ENCODE data around the gene NUDT16. TPM values are rescaled to one million over a fixed set of nuclear protein-coding genes. Genes with fewer than 3 reads are reported as not detected.

NUDT16 gene
- total RNA-seq, 3 donors from 2014 or later, result 31.7 to 45.9 (median 39.9) TPM

DNA sequence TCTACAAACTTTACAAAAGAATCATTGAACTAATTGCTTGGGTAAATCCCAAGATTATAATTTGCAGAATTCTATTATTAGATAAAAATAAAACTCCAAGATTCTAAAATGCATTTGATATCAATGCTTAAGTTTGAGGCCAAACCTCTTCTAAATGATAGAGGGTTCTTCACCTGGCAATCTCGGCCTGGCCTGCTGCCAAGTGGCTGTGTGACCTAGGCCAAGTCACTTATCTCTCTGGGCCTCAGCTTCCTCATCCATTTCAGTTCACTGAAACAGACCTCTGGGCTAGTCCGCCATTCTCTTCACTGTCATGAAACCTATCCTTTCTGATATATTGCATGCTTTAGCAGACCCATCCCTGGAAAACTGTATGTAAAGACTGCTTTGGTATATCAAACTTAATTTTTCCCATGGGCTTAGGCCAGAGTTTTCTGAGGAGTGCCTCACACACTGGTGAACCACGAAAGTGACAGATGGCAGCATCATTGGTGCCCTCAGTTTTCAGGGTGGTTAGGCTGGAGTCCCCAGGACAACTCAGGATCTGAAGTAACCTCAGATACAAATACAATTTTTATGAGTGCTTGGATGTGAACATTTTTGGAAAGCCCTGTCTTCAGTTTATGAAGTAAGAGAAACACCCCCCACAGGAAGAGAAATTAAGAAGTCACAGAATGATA is 21.8 kb downstream of the NUDT16 start:
- intact Hi-C loops (cut with DNase I, micrococcal nuclease), result no loop called here
- no peak overlapping the region for H3K4me3 ChIP-seq

DNA sequence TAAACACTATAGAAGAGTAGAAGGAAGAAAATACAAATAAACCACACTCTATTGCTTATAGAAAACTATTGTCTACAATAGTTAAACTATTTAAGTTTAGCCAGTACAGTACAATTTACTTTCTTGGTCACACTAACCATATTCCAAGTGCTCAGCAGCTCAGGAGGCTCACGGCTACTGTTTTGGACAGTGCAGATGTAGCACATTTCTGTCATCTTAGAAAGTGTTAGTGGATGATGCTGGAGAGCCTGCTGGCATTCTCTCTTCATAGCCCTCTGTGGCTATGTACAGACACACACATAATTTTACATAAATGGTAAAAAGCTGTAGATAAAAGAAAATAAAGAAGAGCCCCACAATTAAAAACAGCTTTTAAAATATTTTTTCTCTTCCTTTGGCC is 23.8 kb downstream of the NUDT16 start:
- no peaks in the 10 kb centered on the region for H3K4me1 ChIP-seq (ENCODE audit: low read depth)
- intact Hi-C loops (cut with DNase I, micrococcal nuclease), result no loop called here
- no peaks in the 10 kb centered on the region for H3K36me3 ChIP-seq (ENCODE audit: low read depth)
- ATAC-seq (no peak), DNase-seq (no peak)
- H3K9me3 ChIP-seq, result no peaks in the 10 kb centered on the region
- H3K4me3 ChIP-seq, result no peak overlapping the region
- TF ChIP-seq, protein P1, sequence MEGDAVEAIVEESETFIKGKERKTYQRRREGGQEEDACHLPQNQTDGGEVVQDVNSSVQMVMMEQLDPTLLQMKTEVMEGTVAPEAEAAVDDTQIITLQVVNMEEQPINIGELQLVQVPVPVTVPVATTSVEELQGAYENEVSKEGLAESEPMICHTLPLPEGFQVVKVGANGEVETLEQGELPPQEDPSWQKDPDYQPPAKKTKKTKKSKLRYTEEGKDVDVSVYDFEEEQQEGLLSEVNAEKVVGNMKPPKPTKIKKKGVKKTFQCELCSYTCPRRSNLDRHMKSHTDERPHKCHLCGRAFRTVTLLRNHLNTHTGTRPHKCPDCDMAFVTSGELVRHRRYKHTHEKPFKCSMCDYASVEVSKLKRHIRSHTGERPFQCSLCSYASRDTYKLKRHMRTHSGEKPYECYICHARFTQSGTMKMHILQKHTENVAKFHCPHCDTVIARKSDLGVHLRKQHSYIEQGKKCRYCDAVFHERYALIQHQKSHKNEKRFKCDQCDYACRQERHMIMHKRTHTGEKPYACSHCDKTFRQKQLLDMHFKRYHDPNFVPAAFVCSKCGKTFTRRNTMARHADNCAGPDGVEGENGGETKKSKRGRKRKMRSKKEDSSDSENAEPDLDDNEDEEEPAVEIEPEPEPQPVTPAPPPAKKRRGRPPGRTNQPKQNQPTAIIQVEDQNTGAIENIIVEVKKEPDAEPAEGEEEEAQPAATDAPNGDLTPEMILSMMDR (IDR thresholded peaks at IDR 0.05), result no peak

More for the DNA sequence above, 21.8 kb downstream of the NUDT16 start:
- no peak for DNase-seq
- TF ChIP-seq, protein P1 (IDR thresholded peaks at IDR 0.05), result no peak
- no peaks in the 10 kb centered on the region for H3K36me3 ChIP-seq (ENCODE audit: low read depth)
- H3K4me1 ChIP-seq (ENCODE audit: low read depth), result no peaks in the 10 kb centered on the region
- no peaks in the 10 kb centered on the region for H3K9me3 ChIP-seq
- ATAC-seq, result no peak

DNA sequence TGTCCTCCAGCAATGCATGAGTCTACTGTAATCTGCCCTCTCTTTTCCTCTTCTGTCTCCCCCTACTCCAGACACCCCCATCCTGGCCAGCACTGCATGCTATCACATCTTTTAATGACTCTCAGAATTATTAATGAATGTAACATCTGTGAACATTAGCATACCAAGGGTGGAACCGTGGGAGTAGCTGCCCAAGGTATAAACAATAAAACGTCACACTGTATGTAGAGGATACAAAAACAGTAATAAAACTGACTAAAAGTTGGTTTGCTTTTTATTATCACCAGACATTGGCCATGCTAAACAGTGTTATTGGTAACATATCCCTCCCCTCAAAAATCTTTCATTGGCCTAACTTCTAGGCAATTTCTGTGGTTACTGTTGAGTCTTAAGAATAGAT is 24.7 kb downstream of the NUDT16 start:
- Histone ChIP-seq H3K4me3 (no peak overlapping the region), H3K4me1 (ENCODE audit: low read depth) (no peaks in the 10 kb centered on the region), H3K9me3 (no peaks in the 10 kb centered on the region), H3K36me3 (ENCODE audit: low read depth) (no peaks in the 10 kb centered on the region)
- intact Hi-C loops (cut with DNase I, micrococcal nuclease), result no loop called here
- no peak for DNase-seq
- TF ChIP-seq, protein P1 (IDR thresholded peaks at IDR 0.05), result no peak
- ATAC-seq, result no peak

DNA sequence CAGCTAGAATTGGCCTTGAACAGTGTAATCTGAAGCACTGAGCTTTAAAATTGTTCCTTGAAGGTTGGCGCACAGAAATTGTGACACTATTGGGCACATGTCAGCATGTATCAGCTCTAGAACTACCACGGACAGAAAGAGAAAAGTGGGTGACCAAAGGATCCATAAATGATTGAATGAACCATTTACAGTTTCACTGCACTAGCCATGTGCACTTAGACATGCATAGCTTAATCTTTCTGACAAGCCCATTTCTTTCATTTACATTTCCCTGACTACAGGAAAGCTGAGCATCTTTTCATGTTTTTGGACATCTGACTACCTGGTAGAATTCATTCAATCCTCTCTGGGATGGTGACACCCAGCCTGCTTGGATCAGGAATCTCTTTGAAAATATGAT is 36.2 kb downstream of the NUDT16 start:
- no peak for ATAC-seq
- H3K4me1 ChIP-seq (ENCODE audit: low read depth), result no peaks in the 10 kb centered on the region
- H3K36me3 ChIP-seq (ENCODE audit: low read depth), result no peaks in the 10 kb centered on the region
- intact Hi-C loops (cut with DNase I, micrococcal nuclease), result no loop called here
- no peaks in the 10 kb centered on the region for H3K9me3 ChIP-seq
- H3K4me3 ChIP-seq, result no peak overlapping the region
- TF ChIP-seq, protein P1 (IDR thresholded peaks at IDR 0.05), result no peak
- no peak for DNase-seq

DNA sequence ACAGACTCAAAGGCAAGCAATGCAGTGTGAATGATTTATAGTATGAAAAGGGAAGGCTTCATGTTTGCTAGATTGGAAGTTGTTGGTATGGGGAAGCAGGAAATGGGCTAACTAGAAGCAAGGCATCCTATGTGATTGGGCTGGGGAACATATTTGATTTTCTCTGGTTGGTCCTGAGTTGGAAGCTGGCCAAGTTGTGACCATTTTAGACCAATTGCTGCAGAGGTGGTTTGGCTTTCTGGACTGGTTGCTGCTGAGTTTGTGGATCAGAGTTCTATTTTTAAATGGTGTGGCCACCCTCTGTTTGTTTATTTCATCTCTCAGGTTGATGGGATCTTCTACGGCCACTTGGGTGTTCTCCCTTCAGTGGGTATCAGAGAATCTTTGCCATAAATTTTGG is 39.7 kb downstream of the NUDT16 start:
- TF ChIP-seq, protein P1 (IDR thresholded peaks at IDR 0.05), result no peak
- DNase-seq (no peak), ATAC-seq (no peak)
- no peaks in the 10 kb centered on the region for H3K36me3 ChIP-seq (ENCODE audit: low read depth)
- no peak overlapping the region for H3K4me3 ChIP-seq
- H3K4me1 ChIP-seq (ENCODE audit: low read depth), result no peaks in the 10 kb centered on the region
- H3K9me3 ChIP-seq, result no peaks in the 10 kb centered on the region
- intact Hi-C loops (cut with DNase I, micrococcal nuclease), result no loop called here

Data from mucosa of descending colon (tissue), 3 donors.